ENCODE results near the gene OMD.

DNA sequence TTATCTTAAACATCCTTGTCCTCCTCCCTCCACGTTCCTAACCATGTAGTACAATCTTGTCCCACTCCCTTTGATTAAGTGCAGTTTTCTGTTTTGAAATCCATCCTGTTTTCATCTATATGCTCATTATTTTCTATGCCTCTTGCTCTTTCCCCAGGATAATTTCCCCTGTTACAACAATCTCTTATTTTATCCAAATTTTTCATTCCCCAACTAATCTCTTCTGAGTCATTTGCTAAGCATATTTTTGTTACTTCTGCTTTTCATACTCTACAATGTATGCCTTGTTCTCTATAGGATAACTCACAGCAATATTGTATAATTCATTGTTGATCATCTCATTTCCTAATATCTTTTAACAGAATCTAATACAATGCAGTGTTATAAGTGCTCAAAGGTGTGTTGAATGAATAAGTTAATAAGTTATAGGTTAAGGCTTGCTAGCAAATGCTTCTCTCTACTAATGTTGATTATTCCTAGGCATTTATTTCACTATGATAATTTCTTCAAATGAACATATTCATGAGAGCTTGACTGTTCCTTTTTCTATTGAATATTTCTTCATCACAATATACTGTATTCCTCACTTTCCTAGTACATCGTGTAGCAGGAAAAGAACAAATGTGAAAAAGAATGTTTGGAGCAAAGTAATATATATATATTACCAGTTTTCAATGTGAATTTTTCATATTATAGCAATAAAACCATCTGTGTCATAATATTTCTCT, 1.5 kb downstream of the OMD start:
- TF ChIP-seq, protein P1, sequence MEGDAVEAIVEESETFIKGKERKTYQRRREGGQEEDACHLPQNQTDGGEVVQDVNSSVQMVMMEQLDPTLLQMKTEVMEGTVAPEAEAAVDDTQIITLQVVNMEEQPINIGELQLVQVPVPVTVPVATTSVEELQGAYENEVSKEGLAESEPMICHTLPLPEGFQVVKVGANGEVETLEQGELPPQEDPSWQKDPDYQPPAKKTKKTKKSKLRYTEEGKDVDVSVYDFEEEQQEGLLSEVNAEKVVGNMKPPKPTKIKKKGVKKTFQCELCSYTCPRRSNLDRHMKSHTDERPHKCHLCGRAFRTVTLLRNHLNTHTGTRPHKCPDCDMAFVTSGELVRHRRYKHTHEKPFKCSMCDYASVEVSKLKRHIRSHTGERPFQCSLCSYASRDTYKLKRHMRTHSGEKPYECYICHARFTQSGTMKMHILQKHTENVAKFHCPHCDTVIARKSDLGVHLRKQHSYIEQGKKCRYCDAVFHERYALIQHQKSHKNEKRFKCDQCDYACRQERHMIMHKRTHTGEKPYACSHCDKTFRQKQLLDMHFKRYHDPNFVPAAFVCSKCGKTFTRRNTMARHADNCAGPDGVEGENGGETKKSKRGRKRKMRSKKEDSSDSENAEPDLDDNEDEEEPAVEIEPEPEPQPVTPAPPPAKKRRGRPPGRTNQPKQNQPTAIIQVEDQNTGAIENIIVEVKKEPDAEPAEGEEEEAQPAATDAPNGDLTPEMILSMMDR (IDR thresholded peaks at IDR 0.05; ENCODE audit: poor library complexity, severe bottlenecking): no peak
- TF ChIP-seq TAF1 (IDR thresholded peaks at IDR 0.05; ENCODE audit: low read depth) (no peak), POLR2AphosphoS5 (IDR thresholded peaks at IDR 0.05) (no peak)
